GM12878 (cell line): Measurements from ENCODE around the gene SRPK2.

Experiments
- CTCF ChIP-seq, 3 experiments: IDR thresholded peaks in 2 of 3; conservative IDR thresholded peaks in 1 of 3; 2 replicates each; pipeline ENCODE4 v1.5.1; 2011; ENCODE audit warnings: low read depth in 3 of 3, low read length in 3 of 3, mild to moderate bottlenecking in 3 of 3, control low read depth in 2 of 3, moderate library complexity in 2 of 3, inconsistent platforms in 1 of 3, mixed read lengths in 1 of 3; ENCODE audit not compliant: control insufficient read depth in 2 of 3, insufficient read depth in 1 of 3; ENCODE audit errors: extremely low read depth in 1 of 3
- JUNB ChIP-seq: IDR thresholded peaks from 2 replicates; pipeline ENCODE4 v1.6.1; 2016; ENCODE audit warnings: antibody characterized with exemption, mild to moderate bottlenecking
- POLR2A ChIP-seq: IDR thresholded peaks from 2 replicates; pipeline ENCODE4 v1.6.1; 2011; ENCODE audit warnings: low read depth, mild to moderate bottlenecking, low read length
- POLR2AphosphoS5 ChIP-seq: IDR thresholded peaks from 2 replicates; pipeline ENCODE4 v1.6.1; 2011; ENCODE audit warnings: mild to moderate bottlenecking, low read length, inconsistent platforms
- POU2F2 ChIP-seq: IDR thresholded peaks from 3 replicates; pipeline ENCODE4 v1.6.1; 2011; ENCODE audit warnings: low read depth, mild to moderate bottlenecking, low read length, borderline replicate concordance
- SIN3A ChIP-seq: IDR thresholded peaks from 2 replicates; pipeline ENCODE4 v1.6.1; 2012; ENCODE audit warnings: low read depth, low read length, improper control_type of control experiment
- SMAD1 ChIP-seq: fragments of 450-650 bp; IDR thresholded peaks from 2 replicates; pipeline ENCODE4 v1.6.1; 2018; ENCODE audit warnings: mild to moderate bottlenecking, low read depth; ENCODE audit not compliant: partially characterized antibody
- SREBF2 ChIP-seq: IDR thresholded peaks from 2 replicates; pipeline ENCODE4 v1.6.1; 2012; ENCODE audit warnings: mild to moderate bottlenecking, low read length
- TAF1 ChIP-seq: IDR thresholded peaks from 2 replicates; pipeline ENCODE4 v1.6.1; 2011; ENCODE audit warnings: mild to moderate bottlenecking, low read depth, low read length, borderline replicate concordance
- USF1 ChIP-seq: IDR thresholded peaks from 2 replicates; pipeline ENCODE4 v1.6.1; 2011; ENCODE audit warnings: borderline replicate concordance, low read depth, mild to moderate bottlenecking, moderate library complexity, mixed read lengths, low read length; ENCODE audit not compliant: insufficient read depth; ENCODE audit errors: extremely low read length
- ZNF24 ChIP-seq: fragments of 450-650 bp; IDR thresholded peaks from 2 replicates; pipeline ENCODE4 v1.6.1; 2017; ENCODE audit warnings: antibody characterized with exemption, mild to moderate bottlenecking
- TF ChIP-seq, protein P1 (sequence below): fragments of 450-650 bp; IDR thresholded peaks from 2 replicates; pipeline ENCODE4 v1.6.1; 2016; ENCODE audit warnings: mild to moderate bottlenecking

- TF ChIP-seq ZNF24 (no peak), TAF1 (no peak), CTCF (IDR thresholded peaks at IDR 0.05 in 2 of 3, conservative IDR thresholded peaks at IDR 0.05 in 1 of 3; ENCODE audit: control insufficient read depth in 2 of 3, extremely low read depth in 1 of 3, insufficient read depth in 1 of 3, low read depth in 3 of 3, low read length in 3 of 3) (no peak), POU2F2 (no peak), JUNB (no peak), SREBF2 (no peak), SMAD1 (no peak), POLR2AphosphoS5 (no peak), POLR2A (no peak), SIN3A (no peak), USF1 (no peak)
- TF ChIP-seq, protein P1, sequence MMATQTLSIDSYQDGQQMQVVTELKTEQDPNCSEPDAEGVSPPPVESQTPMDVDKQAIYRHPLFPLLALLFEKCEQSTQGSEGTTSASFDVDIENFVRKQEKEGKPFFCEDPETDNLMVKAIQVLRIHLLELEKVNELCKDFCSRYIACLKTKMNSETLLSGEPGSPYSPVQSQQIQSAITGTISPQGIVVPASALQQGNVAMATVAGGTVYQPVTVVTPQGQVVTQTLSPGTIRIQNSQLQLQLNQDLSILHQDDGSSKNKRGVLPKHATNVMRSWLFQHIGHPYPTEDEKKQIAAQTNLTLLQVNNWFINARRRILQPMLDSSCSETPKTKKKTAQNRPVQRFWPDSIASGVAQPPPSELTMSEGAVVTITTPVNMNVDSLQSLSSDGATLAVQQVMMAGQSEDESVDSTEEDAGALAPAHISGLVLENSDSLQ = no peak
Observed at GRCh38 chr7:105164751-105165150, 224.0 kb downstream of the SRPK2 start.
